Hematopoietic multipotent progenitor cell treated with erythropoietin and hydrocortisone succinate and interleukin-3 and kit ligand, for 6 days (in vitro differentiated cells): ENCODE data around the gene LRCH1.

Experiments used
- DNase-seq: peaks from one replicate; pipeline ENCODE4 v3.0.0-alpha.2; 2015

LRCH1 gene

GRCh38 chr13:46536341-46536740, 16.6 kb upstream of the LRCH1 start:
- no peak for DNase-seq

- no peak for DNase-seq
Measured at GRCh38 chr13:46539231-46539630, 13.7 kb upstream of the LRCH1 start.

GRCh38 chr13:46541210-46541609, 11.8 kb upstream of the LRCH1 start:
- no peak for DNase-seq

GRCh38 chr13:46542833-46543232, 10.1 kb upstream of the LRCH1 start:
- no peak for DNase-seq

GRCh38 chr13:46543287-46543686, 9.7 kb upstream of the LRCH1 start:
- no peak for DNase-seq

GRCh38 chr13:46544208-46544607, 8.8 kb upstream of the LRCH1 start:
- DNase-seq, result no peak

GRCh38 chr13:46544811-46545210, 8.2 kb upstream of the LRCH1 start:
- no peak for DNase-seq

- no peak for DNase-seq
Measured at GRCh38 chr13:46546084-46546768, 6.7 kb upstream of the LRCH1 start.

GRCh38 chr13:46550822-46551221, 2.1 kb upstream of the LRCH1 start:
- no peak for DNase-seq

GRCh38 chr13:46551410-46552302, 1.3 kb upstream of the LRCH1 start:
- peak; percentile 86 for DNase-seq

GRCh38 chr13:46552303-46552682, 677 bp upstream of the LRCH1 start:
- no peak for DNase-seq

GRCh38 chr13:46553521-46553885, 533 bp downstream of the LRCH1 start:
- no peak for DNase-seq

- peak; percentile 91 for DNase-seq
Measured at GRCh38 chr13:46553886-46554858, 1.2 kb downstream of the LRCH1 start.

GRCh38 chr13:46554951-46555350, 2.0 kb downstream of the LRCH1 start:
- DNase-seq, result no peak

- DNase-seq, result no peak
Measured at GRCh38 chr13:46555722-46556417, 2.9 kb downstream of the LRCH1 start.

- DNase-seq, result no peak
Measured at GRCh38 chr13:46556418-46556779, 3.4 kb downstream of the LRCH1 start.

GRCh38 chr13:46559272-46559805, 6.4 kb downstream of the LRCH1 start:
- DNase-seq, result no peak

GRCh38 chr13:46560778-46561177, 7.8 kb downstream of the LRCH1 start:
- no peak for DNase-seq

GRCh38 chr13:46561286-46561685, 8.3 kb downstream of the LRCH1 start:
- no peak for DNase-seq

- DNase-seq, result no peak
Measured at GRCh38 chr13:46561691-46562090, 8.7 kb downstream of the LRCH1 start.

- DNase-seq, result no peak
Measured at GRCh38 chr13:46562152-46562551, 9.2 kb downstream of the LRCH1 start.

GRCh38 chr13:46562581-46562980, 9.6 kb downstream of the LRCH1 start:
- DNase-seq, result no peak
